Measurements from ENCODE around the gene LIPC. TPM values are rescaled to one million over a fixed set of nuclear protein-coding genes. Genes with fewer than 3 reads are reported as not detected.
A peak's percentile ranks its signal among the peaks of the same experiment; 100 is the strongest.

The LIPC gene
- total RNA-seq, 1 donor from 2014 or later = 0.64 TPM

GRCh38 chr15:58487041-58487723 lies 55.4 kb downstream of the LIPC start:
- DNase-seq = no peak
- Histone ChIP-seq H3K9me3 (peaks cover 5% of the 10 kb centered on the region), H3K4me3 (no peak overlapping the region), H3K27me3 (no peaks in the 10 kb centered on the region), H3K4me1 (no peaks in the 10 kb centered on the region), H3K36me3 (no peaks in the 10 kb centered on the region), H3K27ac (no peak overlapping the region)
- ATAC-seq = no peak
- intact Hi-C loops (cut with DNase I) = no loop called here
- TF ChIP-seq CTCF (IDR thresholded peaks at IDR 0.05) = no peak

- Histone ChIP-seq H3K4me3 (no peak overlapping the region), H3K27ac (no peak overlapping the region), H3K27me3 (no peaks in the 10 kb centered on the region), H3K9me3 (peaks cover 5% of the 10 kb centered on the region), H3K36me3 (no peaks in the 10 kb centered on the region), H3K4me1 (no peaks in the 10 kb centered on the region)
- intact Hi-C loops (cut with DNase I) = no loop called here
- no peak for DNase-seq
- no peak for TF ChIP-seq CTCF (IDR thresholded peaks at IDR 0.05)
- ATAC-seq = no peak
Observed at GRCh38 chr15:58487724-58488120, 55.9 kb downstream of the LIPC start.

GRCh38 chr15:58489289-58490085 lies 57.7 kb downstream of the LIPC start:
- H3K36me3 ChIP-seq = no peaks in the 10 kb centered on the region
- intact Hi-C loops (cut with DNase I) = no loop called here
- H3K27me3 ChIP-seq = no peaks in the 10 kb centered on the region
- H3K27ac ChIP-seq = no peak overlapping the region
- DNase-seq = no peak
- ATAC-seq = peak; percentile 44
- H3K4me3 ChIP-seq = no peak overlapping the region
- H3K9me3 ChIP-seq = peaks cover 5% of the 10 kb centered on the region
- no peak for TF ChIP-seq CTCF (IDR thresholded peaks at IDR 0.05)
- no peaks in the 10 kb centered on the region for H3K4me1 ChIP-seq

GRCh38 chr15:58490086-58490887 lies 58.5 kb downstream of the LIPC start:
- no peak overlapping the region for H3K4me3 ChIP-seq

More at GRCh38 chr15:58490086-58490887, 58.5 kb downstream of the LIPC start:
- no peak for DNase-seq
- TF ChIP-seq CTCF (IDR thresholded peaks at IDR 0.05) = no peak
- H3K27me3 ChIP-seq = no peaks in the 10 kb centered on the region
- H3K27ac ChIP-seq = no peak overlapping the region
- intact Hi-C loops (cut with DNase I) = no loop called here
- H3K4me1 ChIP-seq = no peaks in the 10 kb centered on the region
- no peak for ATAC-seq
- no peaks in the 10 kb centered on the region for H3K36me3 ChIP-seq
- peaks cover 5% of the 10 kb centered on the region for H3K9me3 ChIP-seq

Measured in upper lobe of right lung (tissue), 1 donor.